GM12892 (cell line): ENCODE data around the gene DUSP2.

ENCODE experiments used
- POLR2A ChIP-seq: IDR thresholded peaks from 2 replicates; pipeline ENCODE4 v1.6.1; 2011; ENCODE audit warnings: low read depth, low read length, control low read depth
- POLR2AphosphoS5 ChIP-seq: IDR thresholded peaks from 2 replicates; pipeline ENCODE4 v1.6.1; 2011; ENCODE audit warnings: low read depth, low read length, control low read depth
- TAF1 ChIP-seq: IDR thresholded peaks from 2 replicates; pipeline ENCODE4 v1.6.1; 2011; ENCODE audit warnings: low read depth, mild to moderate bottlenecking, control low read depth, low read length, borderline replicate concordance

GRCh38 chr2:96128456-96128855 lies 16.8 kb downstream of the DUSP2 start:
- TF ChIP-seq POLR2AphosphoS5: no peak
- TF ChIP-seq POLR2A: no peak
- no peak for TF ChIP-seq TAF1
